GM21717 (cell line): ENCODE results near the gene GRIN1.

Source experiments
- ATAC-seq: cut with Tn5 transposase; IDR thresholded peaks from one replicate; pipeline ENCODE4 v1.9.1; 2021; ENCODE audit warnings: mild to moderate bottlenecking, moderate library complexity; ENCODE audit not compliant: unreplicated experiment

GRIN1 gene

GRCh38 chr9:137138722-137139467 lies at the start of gene GRIN1:
GRIN1 (plus strand) TSS chr9:137139154; CDS start chr9:137139487, 333 bp downstream.
- ATAC-seq = no peak

GRCh38 chr9:137089232-137089947 lies 49.6 kb upstream of the GRIN1 start:
- ATAC-seq = no peak

- ATAC-seq = peak; percentile 66
These were observed 43.1 kb upstream of the GRIN1 start for GRCh38 chr9:137095664-137096517.

DNA sequence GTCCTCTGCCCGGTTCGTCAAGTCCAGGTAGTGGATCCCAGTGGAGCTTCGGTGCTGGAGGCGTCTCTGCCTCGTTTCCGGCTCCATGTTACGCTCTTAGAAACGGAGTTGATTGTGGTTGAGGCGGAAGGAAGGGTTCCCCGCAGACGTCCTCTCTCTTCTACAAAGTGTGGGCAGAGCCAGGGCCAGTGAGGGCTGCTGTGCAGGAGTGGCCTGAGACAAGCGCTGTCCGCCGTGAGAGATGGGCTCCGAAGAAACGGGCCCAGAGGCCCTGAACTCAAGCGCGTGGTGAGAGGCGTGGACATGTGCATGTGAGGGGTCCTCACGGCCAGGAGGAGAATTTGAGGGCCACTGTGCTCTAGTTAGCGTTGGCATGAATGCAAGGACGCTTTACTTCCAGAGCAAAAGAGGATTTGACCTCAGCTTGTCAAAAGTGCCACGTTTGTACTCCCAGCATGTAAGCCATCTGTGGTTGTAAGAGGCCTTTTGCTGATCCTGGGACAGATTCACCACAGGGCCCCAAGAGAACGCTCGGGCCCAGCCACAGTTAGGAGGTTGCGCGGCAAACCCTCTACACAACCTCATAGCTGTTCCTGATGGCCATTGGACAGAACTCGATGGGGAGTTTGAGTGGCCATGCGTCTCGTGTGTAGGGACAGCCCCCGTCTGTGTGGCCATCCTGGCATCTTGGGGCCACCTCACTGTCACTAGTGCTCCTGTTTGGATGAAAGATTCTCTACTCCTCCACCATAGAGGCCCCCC lies 42.0 kb upstream of the GRIN1 start:
- ATAC-seq = no peak

DNA sequence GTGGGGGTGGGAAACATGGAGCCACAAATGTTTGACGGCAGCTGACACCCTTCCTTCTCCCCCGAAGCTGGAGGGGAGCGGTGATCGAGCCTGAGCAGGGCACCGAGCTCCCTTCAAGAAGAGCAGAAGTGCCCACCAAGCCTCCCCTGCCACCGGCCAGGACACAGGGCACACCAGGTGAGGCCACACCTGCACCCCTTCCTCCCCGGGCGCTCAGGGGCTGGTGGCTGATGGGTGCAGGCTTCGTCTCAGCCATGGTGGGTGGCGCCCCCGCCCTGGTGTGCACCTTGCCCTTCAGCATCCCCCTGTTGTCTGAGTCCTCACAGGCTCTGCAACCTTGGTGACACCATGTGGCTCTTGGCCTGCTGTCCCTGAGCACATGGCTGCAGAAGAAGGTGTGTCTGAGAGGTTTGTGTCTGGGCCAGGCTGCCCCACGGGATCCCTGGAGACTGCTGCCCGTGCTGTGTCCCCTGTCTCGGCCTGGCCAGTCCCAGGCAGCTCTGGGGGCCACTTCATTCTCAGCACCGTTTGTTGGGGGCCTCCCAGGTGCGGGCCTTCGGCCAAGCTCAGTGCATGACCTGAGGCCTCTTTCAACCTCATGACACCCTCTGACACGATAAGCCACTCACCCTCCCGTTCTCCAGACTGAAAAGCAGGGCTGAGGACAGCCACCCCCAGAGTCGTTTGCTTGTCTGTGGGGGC lies 41.0 kb upstream of the GRIN1 start:
- no peak for ATAC-seq

DNA sequence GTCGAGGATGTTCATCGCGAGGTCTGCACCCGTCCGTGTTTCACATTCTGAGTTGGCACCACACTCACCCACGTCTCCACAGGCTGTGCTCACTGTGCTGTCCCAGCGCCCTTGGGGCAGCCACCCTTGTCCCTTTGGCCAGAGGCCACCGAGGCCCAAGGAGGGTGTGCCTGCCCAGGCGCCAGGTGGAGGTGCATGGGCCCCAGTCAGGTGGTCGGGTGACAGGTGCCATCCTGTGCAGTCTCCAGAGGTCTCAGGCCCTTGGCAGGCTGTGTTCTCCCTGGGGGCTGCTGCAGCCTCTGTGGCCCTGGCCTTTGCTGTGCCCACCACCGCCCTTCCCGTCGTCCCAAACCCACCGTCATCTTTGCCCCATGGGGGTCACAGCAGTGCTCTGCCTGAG lies 39.7 kb upstream of the GRIN1 start:
- ATAC-seq = no peak

DNA sequence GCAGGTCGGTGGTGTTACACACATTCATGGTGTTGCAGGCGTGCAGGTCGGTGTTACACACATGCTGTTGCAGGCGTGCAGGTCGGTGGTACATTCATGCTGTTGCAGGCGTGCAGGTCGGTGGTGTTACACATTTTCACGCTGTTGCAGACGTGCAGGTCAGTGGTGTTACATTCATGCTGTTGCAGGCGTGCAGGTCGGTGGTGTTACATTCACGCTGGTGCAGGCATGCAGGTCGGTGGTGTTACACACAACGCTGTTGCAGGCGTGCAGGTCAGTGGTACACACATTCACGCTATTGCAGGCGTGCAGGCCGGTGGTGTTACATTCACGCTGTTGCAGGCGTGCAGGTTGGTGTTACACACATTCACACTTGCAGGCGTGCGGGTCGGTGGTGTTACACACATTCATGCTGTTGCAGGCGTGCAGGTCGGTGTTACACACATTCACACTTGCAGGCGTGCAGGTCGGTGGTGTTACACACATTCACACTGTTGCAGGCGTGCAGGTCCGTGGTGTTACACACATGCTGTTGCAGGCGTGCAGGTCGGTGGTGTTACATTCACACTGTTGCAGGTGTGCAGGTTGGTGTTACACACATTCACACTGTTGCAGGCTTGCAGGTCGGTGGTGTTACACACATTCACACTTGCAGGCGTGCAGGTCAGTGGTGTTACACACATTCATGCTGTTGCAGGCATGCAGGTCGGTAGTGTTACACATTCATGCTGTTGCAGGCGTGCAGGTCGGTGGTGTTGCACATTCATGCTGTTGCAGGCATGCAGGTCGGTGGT lies 35.6 kb upstream of the GRIN1 start:
- no peak for ATAC-seq

DNA sequence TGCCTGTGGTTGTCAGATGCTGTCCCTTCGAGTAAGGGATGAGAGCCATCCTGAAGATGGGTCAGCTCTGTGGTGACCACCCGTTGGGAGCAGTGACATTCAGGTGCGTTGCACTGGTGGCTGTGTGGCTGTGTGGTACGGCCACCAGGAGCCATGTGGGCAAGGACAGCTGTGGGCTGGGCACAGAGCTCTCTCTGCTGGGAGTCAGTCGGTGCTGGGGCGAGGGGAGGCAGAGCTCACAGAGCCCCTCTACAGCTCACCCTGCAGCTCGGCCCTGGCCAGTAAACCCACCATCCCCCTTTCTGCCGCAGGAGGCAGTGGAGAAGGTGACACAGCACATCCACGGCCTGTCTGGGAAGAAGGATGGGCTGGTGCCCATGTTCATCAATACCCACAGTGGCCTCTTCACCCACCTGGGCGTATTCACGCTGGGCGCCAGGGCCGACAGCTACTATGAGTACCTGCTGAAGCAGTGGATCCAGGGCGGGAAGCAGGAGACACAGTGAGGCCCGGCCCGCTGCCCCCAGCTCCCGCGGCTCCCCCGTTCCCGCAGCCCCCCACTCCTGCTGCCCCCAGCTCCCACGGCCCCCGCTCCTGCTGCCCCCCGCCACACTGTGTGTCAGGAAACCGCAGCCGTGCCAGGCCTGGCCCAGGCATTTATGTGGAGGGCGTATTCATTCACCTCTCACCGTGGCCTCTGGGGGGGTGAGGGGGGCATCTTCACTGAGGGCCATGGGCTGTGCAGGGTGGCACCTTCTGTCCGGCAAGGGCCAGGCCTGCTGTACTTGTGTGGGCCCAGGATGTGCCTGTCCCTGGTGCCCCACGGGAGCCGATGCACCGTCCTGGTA lies 32.9 kb upstream of the GRIN1 start:
- ATAC-seq = no peak

DNA sequence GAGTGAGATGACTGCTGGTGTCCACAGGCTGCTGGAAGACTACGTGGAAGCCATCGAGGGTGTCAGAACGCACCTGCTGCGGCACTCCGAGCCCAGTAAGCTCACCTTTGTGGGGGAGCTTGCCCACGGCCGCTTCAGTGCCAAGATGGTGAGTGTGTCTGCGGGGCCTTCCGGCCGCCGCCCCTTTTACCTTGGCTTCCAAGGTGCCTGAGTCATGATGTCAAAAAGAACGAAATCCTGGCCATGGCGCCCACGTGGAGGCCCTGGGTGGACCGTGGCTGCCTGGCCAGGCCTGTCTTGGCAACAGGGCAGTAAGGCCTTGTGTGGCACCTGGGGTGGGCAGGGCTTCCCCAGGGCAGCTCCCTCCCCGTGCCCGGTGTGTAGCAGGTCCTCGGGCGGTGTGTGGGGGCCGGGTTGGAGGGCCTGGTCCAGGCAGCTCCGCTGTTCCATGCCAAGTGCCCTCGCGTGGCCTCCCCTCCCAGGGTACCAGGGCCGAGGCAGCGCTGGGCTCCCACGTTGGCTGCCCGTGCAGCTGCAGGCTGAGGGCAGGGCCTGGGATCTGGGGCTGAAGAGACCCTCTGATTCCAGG lies 32.2 kb upstream of the GRIN1 start:
- no peak for ATAC-seq

DNA sequence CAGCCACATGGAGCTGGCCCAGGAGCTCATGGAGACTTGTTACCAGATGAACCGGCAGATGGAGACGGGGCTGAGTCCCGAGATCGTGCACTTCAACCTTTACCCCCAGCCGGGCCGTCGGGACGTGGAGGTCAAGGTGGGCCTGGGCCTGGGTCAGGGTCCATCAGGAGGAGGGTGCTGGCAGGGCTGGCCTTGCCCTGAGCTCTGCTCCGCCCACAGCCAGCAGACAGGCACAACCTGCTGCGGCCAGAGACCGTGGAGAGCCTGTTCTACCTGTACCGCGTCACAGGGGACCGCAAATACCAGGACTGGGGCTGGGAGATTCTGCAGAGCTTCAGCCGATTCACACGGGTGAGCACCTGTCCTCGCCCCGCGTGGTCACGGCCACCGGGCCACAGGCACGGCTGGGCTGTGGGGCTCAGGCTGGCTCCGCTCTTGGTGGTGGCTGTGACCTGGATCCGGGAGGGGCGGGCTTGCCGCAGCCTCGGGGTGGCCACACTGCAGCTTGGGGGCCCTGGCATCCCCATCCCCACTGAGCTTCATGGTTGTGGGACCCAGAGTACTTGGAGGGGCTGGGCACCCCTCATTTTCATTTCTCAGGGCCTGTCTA lies 31.5 kb upstream of the GRIN1 start:
- ATAC-seq = no peak

DNA sequence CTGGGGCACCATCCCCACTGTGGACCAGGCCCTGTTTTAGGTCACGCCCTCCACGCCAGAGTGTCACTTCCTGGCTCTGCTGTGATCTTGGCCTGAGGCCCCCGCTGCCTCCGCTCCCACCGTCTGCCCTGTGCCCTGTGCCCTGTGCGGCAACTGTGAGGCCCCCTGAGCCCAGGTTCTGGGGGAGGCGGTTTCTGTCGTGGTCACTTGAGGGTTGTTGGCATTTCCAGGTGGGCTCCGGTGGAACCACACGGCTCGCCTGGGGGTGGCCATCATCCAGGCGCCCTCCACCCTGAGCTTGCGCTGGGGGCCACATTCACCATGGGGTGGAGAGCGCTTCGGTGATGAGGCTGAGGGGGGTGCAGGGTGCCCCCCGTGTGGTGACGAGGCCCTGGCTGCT lies 31.0 kb upstream of the GRIN1 start:
- ATAC-seq = no peak

DNA sequence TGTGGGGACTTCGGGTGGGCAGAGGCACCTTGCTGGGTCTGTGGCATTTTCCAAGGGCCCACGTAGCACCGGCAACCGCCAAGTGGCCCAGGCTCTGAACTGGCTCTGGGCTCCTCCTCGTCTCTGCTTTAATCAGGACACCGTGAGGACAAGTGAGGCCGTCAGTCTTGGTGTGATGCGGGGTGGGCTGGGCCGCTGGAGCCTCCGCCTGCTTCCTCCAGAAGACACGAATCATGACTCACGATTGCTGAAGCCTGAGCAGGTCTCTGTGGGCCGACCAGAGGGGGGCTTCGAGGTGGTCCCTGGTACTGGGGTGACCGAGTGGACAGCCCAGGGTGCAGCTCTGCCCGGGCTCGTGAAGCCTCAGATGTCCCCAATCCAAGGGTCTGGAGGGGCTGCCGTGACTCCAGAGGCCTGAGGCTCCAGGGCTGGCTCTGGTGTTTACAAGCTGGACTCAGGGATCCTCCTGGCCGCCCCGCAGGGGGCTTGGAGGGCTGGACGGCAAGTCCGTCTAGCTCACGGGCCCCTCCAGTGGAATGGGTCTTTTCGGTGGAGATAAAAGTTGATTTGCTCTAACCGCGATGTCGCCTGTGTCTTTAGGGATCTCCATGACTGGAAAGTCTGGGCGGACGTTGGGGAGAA lies 30.2 kb upstream of the GRIN1 start:
- ATAC-seq = no peak

- ATAC-seq = no peak
These were observed 29.5 kb upstream of the GRIN1 start for GRCh38 chr9:137109250-137110146.

DNA sequence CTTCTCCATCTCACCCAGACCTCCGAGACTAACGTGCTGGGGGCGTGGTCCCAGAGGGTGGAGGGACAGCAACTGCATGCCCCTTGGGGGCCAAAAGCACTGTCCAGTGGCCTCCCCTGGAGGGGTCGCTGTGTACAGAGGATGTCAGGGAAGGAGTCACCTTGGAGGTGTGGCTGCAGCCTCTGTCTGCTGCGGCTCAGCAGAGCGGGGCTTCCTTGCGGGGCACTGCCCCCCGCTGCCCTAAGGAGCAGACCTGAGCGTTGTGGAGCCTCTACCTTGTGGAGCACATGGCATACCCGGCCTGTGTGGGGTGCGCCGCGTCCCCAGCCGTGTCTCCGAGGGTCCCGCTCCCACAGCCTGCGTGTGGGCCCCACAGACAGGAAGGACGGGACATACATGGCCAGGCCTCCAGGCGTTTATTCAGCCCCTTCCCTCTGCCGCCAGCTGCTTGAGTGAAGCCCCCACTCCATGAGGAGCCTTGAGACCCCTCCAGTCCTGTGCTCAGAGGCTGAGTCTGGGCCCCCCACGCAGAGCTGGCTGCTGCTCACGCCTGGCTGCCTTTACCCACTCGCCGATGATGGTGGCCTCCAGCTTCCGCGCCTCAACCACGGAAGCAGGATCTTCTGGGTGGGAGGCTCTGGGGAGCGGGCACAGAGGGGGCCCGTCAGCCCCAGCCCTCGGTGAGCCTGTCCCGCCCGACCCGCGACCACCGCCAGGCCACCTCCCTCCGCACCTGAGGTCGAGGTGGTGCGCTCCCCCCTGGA lies 28.6 kb upstream of the GRIN1 start:
- ATAC-seq = no peak
